Upper lobe of right lung (tissue), 1 donor: ENCODE data around the gene SLC24A4. TPM values are rescaled to one million over a fixed set of nuclear protein-coding genes. Genes with fewer than 3 reads are reported as not detected.

Experiments used
- ATAC-seq: fragments of 200-7000 bp; cut with Tn5 transposase; one replicate; pipeline ENCODE4 v1.9.1; 2020; ENCODE audit warnings: mild to moderate bottlenecking, moderate library complexity
- DNase-seq: peaks from one replicate; pipeline ENCODE4 v3.0.0-alpha.2; 2020
- H3K27ac ChIP-seq: fragments of 200-600 bp; one replicate; pipeline ENCODE4 v1.8.0; 2022
- H3K27me3 ChIP-seq: fragments of 200-600 bp; one replicate; pipeline ENCODE4 v1.8.0; 2022; ENCODE audit warnings: mild to moderate bottlenecking
- H3K36me3 ChIP-seq: fragments of 200-600 bp; one replicate; pipeline ENCODE4 v1.8.0; 2022
- H3K4me1 ChIP-seq: fragments of 200-600 bp; one replicate; pipeline ENCODE4 v1.8.0; 2022
- H3K4me3 ChIP-seq: fragments of 200-600 bp; one replicate; pipeline ENCODE4 v1.8.0; 2022; ENCODE audit warnings: mild to moderate bottlenecking
- H3K9me3 ChIP-seq: fragments of 200-600 bp; one replicate; pipeline ENCODE4 v1.8.0; 2022
- intact Hi-C: fragments of 100-400 bp; cut with DNase I; formaldehyde crosslinking; loops from one replicate; pipeline ENCODE4 v1.11.0; 2022
- total RNA-seq: library from RNA; stranded (reverse); fragmentation: NEBNext Ultra II Directional; extraction: Animal tissue kit (Norgen Biotek cat#: 25700); gene quantifications from one replicate; pipeline ENCODE4 v1.2.1, GENCODE V29; 2021
- TF ChIP-seq, protein P1 (sequence below): fragments of 200-600 bp; IDR thresholded peaks from one replicate; pipeline ENCODE4 v1.8.0; 2022; ENCODE audit warnings: antibody characterized with exemption
- donor health status: DM: no; HTN: yes; CAD: no; lungs with severe emphysema.

Gene SLC24A4
- total RNA-seq, 1 donor from 2014 or later, result 1.6 TPM

- Histone ChIP-seq H3K36me3 (no peaks in the 10 kb centered on the region), H3K4me3 (no peak overlapping the region), H3K4me1 (peaks cover 19% of the 10 kb centered on the region), H3K9me3 (no peaks in the 10 kb centered on the region), H3K27ac (no peak overlapping the region), H3K27me3 (no peaks in the 10 kb centered on the region)
- intact Hi-C loops, result no loop called here
- DNase-seq, result no peak
- no peak for ATAC-seq
- TF ChIP-seq, protein P1, sequence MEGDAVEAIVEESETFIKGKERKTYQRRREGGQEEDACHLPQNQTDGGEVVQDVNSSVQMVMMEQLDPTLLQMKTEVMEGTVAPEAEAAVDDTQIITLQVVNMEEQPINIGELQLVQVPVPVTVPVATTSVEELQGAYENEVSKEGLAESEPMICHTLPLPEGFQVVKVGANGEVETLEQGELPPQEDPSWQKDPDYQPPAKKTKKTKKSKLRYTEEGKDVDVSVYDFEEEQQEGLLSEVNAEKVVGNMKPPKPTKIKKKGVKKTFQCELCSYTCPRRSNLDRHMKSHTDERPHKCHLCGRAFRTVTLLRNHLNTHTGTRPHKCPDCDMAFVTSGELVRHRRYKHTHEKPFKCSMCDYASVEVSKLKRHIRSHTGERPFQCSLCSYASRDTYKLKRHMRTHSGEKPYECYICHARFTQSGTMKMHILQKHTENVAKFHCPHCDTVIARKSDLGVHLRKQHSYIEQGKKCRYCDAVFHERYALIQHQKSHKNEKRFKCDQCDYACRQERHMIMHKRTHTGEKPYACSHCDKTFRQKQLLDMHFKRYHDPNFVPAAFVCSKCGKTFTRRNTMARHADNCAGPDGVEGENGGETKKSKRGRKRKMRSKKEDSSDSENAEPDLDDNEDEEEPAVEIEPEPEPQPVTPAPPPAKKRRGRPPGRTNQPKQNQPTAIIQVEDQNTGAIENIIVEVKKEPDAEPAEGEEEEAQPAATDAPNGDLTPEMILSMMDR, result no peak
Measured at GRCh38 chr14:92404421-92404820, 81.5 kb downstream of the SLC24A4 start.

- Histone ChIP-seq H3K4me1 (peaks cover 21% of the 10 kb centered on the region), H3K9me3 (no peaks in the 10 kb centered on the region), H3K27ac (no peak overlapping the region), H3K4me3 (no peak overlapping the region), H3K36me3 (no peaks in the 10 kb centered on the region), H3K27me3 (no peaks in the 10 kb centered on the region)
- no peak for ATAC-seq
- DNase-seq, result no peak
- intact Hi-C loops, result no loop called here
- TF ChIP-seq, protein P1, result no peak
Measured at GRCh38 chr14:92404938-92405337, 82.0 kb downstream of the SLC24A4 start.

DNA sequence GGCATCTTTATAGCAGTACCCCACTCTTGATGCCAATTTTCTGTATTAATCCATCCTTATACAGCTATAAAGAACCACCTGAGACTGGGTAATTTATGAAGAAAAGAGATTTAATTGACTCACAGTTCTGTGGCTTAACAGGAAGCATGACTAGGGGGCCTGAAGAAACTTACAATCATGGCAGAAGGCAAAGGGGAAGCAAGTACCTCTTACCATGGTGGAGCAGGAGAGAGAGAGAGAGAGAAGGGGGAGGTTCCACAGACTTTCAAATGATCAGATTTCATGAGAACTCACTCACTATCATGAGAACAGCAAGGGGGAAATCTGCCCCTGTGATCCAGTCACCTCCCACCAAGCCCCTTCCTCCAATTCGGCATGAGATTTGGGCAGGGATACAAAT, 84.4 kb downstream of the SLC24A4 start:
- DNase-seq (no peak), ATAC-seq (peak; percentile 56)
- TF ChIP-seq, protein P1, result no peak
- H3K4me1 ChIP-seq, result peaks cover 14% of the 10 kb centered on the region
- H3K36me3 ChIP-seq, result no peaks in the 10 kb centered on the region
- no peak overlapping the region for H3K27ac ChIP-seq
- no peaks in the 10 kb centered on the region for H3K9me3 ChIP-seq
- intact Hi-C loops, result no loop called here
- no peak overlapping the region for H3K4me3 ChIP-seq
- H3K27me3 ChIP-seq, result no peaks in the 10 kb centered on the region

DNA sequence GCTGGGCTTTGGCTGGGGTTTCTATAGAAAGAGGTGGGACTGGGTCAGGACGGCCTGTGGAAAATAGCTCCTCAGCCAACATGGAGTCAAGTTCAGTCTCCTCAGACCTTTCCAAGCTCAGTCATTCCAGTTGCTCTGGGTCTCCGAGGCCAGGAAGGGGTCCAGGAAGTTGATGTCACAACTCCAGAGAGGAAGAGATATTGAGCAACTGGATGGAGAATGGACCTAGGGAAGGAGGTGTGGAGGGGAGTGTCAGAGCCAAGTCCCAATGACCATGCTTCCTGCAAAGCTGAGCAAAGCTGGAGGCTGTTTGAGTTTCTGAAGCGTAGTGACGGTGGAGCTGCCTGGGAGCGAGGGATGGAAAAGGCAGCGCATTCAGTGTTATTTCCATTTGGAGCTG, 86.1 kb downstream of the SLC24A4 start:
- Histone ChIP-seq H3K4me3 (no peak overlapping the region), H3K36me3 (no peaks in the 10 kb centered on the region), H3K27ac (peak overlapping the region; percentile 51), H3K9me3 (no peaks in the 10 kb centered on the region), H3K4me1 (peaks cover 17% of the 10 kb centered on the region), H3K27me3 (no peaks in the 10 kb centered on the region)
- DNase-seq, result no peak
- peak; percentile 19 for ATAC-seq
- TF ChIP-seq, protein P1, result no peak
- intact Hi-C loops, result no loop called here

DNA sequence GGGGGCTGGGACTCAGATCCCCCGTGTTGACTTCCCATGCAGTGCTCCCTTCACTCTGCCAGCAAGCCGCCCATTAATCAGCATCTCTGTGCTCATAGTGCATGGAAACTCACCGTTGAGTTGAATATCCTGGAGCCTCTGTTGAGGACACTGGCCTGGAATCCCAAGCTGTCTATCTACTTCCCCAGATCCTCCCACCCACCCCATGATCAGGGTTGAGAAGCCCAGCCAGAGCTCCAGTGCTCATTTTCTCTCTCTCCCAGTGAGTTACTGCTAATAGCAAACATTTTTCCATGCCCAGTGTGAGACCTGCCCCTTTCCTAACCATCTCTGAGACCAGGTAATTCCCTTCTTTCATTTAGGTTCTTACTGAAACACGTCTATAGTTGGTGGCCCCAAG, 88.2 kb downstream of the SLC24A4 start:
- TF ChIP-seq, protein P1, result no peak
- Histone ChIP-seq H3K4me3 (no peak overlapping the region), H3K4me1 (peaks cover 19% of the 10 kb centered on the region), H3K36me3 (no peaks in the 10 kb centered on the region), H3K27ac (no peak overlapping the region), H3K27me3 (no peaks in the 10 kb centered on the region), H3K9me3 (no peaks in the 10 kb centered on the region)
- no peak for DNase-seq
- ATAC-seq, result peak; percentile 10
- intact Hi-C loops, result no loop called here

GRCh38 chr14:92411941-92412340, 89.0 kb downstream of the SLC24A4 start:
- H3K4me1 ChIP-seq, result peaks cover 19% of the 10 kb centered on the region
- TF ChIP-seq, protein P1, result no peak
- intact Hi-C loops, result no loop called here
- ATAC-seq (no peak), DNase-seq (no peak)
- no peaks in the 10 kb centered on the region for H3K27me3 ChIP-seq
- H3K27ac ChIP-seq, result no peak overlapping the region
- H3K4me3 ChIP-seq, result no peak overlapping the region
- H3K9me3 ChIP-seq, result no peaks in the 10 kb centered on the region
- H3K36me3 ChIP-seq, result no peaks in the 10 kb centered on the region
